GM12878 (cell line): ENCODE measurements around the gene RBM8A. TPM values are rescaled to one million over a fixed set of nuclear protein-coding genes. Genes with fewer than 3 reads are reported as not detected.

Source experiments
- ATAC-seq: fragments of 200-7000 bp; cut with Tn5 transposase; 3 replicates; pipeline ENCODE4 v1.9.1; 2020; ENCODE audit warnings: mild to moderate bottlenecking, moderate library complexity
- BruUV-seq: library from RNA; stranded (reverse); fragments of 400-500 nt; replicated peaks from 2 replicates; lab custom pipeline; 2021; lab: Mats Ljungman, UMichigan
- CTCF ChIA-PET: fragments of 300-600 bp; sonication (Branson Sonifier 250); formaldehyde crosslinking; extraction: SDS; loops from one replicate; lab custom pipeline; 2021; ENCODE audit warnings: inconsistent platforms; lab: Yijun Ruan, JAX
- POLR2A ChIA-PET: fragments of 350-600 bp; formaldehyde crosslinking; extraction: SDS; loops from one replicate; lab custom pipeline; 2021; ENCODE audit warnings: inconsistent platforms; lab: Charles Lee
- RAD21 ChIA-PET: fragments of 300-600 bp; sonication (Branson Sonifier 250); formaldehyde crosslinking; loops from one replicate; lab custom pipeline; 2023; ENCODE audit warnings: antibody characterized with exemption; ENCODE audit not compliant: unreplicated experiment; lab: Charles Lee
- SMC1A ChIA-PET: fragments of 300-600 bp; sonication (Branson Sonifier 250); formaldehyde crosslinking; loops from one replicate; lab custom pipeline; 2023; ENCODE audit not compliant: unreplicated experiment, uncharacterized antibody; lab: Charles Lee
- DNase-seq: peaks from one replicate; pipeline ENCODE4 v3.0.0-alpha.2; 2011; ENCODE audit warnings: low read depth, low spot score
- FAIRE-seq: peaks from 3 replicates; lab custom pipeline; 2011; peaks lifted over from hg19 to GRCh38; lab: Jason Lieb, UNC
- H2AFZ ChIP-seq: 2 replicates; pipeline ENCODE4 v1.6.0; 2011; ENCODE audit warnings: low read depth, low read length, control low read depth; ENCODE audit not compliant: control insufficient read depth
- H3K27ac ChIP-seq: 2 replicates; pipeline ENCODE4 v1.5.1; 2011; ENCODE audit warnings: control low read depth; ENCODE audit not compliant: control insufficient read depth, insufficient read depth
- H3K27me3 ChIP-seq, 2 experiments: replicated peaks in 1 of 2; 2 replicates each; pipeline versions ENCODE4 v1.6.0 to v1.6.1; 2011; ENCODE audit warnings: low read length in 1 of 2; ENCODE audit not compliant: control insufficient read depth in 2 of 2, insufficient read depth in 2 of 2
- H3K36me3 ChIP-seq, 2 experiments: 2 replicates each; pipeline ENCODE4 v1.5.1; 2011; ENCODE audit warnings: low read length in 1 of 2; ENCODE audit not compliant: control insufficient read depth in 2 of 2, insufficient read depth in 2 of 2
- H3K4me1 ChIP-seq: 2 replicates; pipeline ENCODE4 v1.6.1; 2011; ENCODE audit warnings: mild to moderate bottlenecking, low read length, moderate library complexity, mixed read lengths; ENCODE audit not compliant: control insufficient read depth, insufficient read depth
- H3K4me2 ChIP-seq: 2 replicates; pipeline ENCODE4 v1.6.0; 2011; ENCODE audit warnings: control low read depth; ENCODE audit not compliant: control insufficient read depth, insufficient read depth
- H3K4me3 ChIP-seq: fragments of 200-600 bp; sonication (generic); 2 replicates; pipeline ENCODE4 v1.5.1; 2016
- H3K79me2 ChIP-seq: 2 replicates; pipeline ENCODE4 v1.6.0; 2011; ENCODE audit warnings: low read length; ENCODE audit not compliant: control insufficient read depth, insufficient read depth
- H3K9ac ChIP-seq: 2 replicates; pipeline ENCODE4 v1.8.0; 2011; ENCODE audit warnings: low read length, control low read depth, mixed read lengths; ENCODE audit not compliant: control insufficient read depth, insufficient read depth
- H3K9me3 ChIP-seq: replicated peaks from 3 replicates; pipeline ENCODE4 v1.5.1; 2011; ENCODE audit warnings: mild to moderate bottlenecking, low read length; ENCODE audit not compliant: control insufficient read depth, insufficient read depth
- H4K20me1 ChIP-seq: 2 replicates; pipeline ENCODE4 v1.6.0; 2011; ENCODE audit not compliant: control insufficient read depth, insufficient read depth
- BCL3 ChIP-seq: IDR thresholded peaks from 2 replicates; pipeline ENCODE4 v1.6.1; 2011; ENCODE audit warnings: borderline replicate concordance, low read depth, mild to moderate bottlenecking, moderate library complexity, low read length; ENCODE audit not compliant: insufficient read depth, poor library complexity, severe bottlenecking
- BRCA1 ChIP-seq: IDR thresholded peaks from 2 replicates; pipeline ENCODE4 v1.6.1; 2011; ENCODE audit warnings: low read depth, low read length, improper control_type of control experiment
- CHD1 ChIP-seq: IDR thresholded peaks from 2 replicates; pipeline ENCODE4 v1.6.1; 2012; ENCODE audit warnings: low read depth, low read length, improper control_type of control experiment
- CHD4 ChIP-seq: fragments of 200-600 bp; sonication (generic); IDR thresholded peaks from 2 replicates; pipeline ENCODE4 v1.6.1; 2016; ENCODE audit warnings: mild to moderate bottlenecking
- HCFC1 ChIP-seq: fragments of 150-350 bp; IDR thresholded peaks from 2 replicates; pipeline ENCODE4 v1.6.1; 2014; ENCODE audit warnings: low read length
- MTA2 ChIP-seq: fragments of 450-650 bp; IDR thresholded peaks from 2 replicates; pipeline ENCODE4 v1.6.1; 2016; ENCODE audit warnings: low read depth, mild to moderate bottlenecking, moderate library complexity
- NBN ChIP-seq: fragments of 450-650 bp; IDR thresholded peaks from 2 replicates; pipeline ENCODE4 v1.6.1; 2016
- POLR2A ChIP-seq: IDR thresholded peaks from 2 replicates; pipeline ENCODE4 v1.6.1; 2011; ENCODE audit warnings: low read depth, mild to moderate bottlenecking, low read length
- TARDBP ChIP-seq: IDR thresholded peaks from 2 replicates; pipeline ENCODE4 v1.6.1; 2016; ENCODE audit warnings: borderline replicate concordance
- TCF7 ChIP-seq: IDR thresholded peaks from 2 replicates; pipeline ENCODE4 v1.6.1; 2014; ENCODE audit warnings: antibody characterized with exemption, borderline replicate concordance
- WRNIP1 ChIP-seq: IDR thresholded peaks from 2 replicates; pipeline ENCODE4 v1.6.1; 2011; ENCODE audit warnings: low read depth, low read length, improper control_type of control experiment, borderline replicate concordance
- YY1 ChIP-seq: IDR thresholded peaks from 2 replicates; pipeline ENCODE4 v1.6.1; 2011; ENCODE audit warnings: low read depth, mild to moderate bottlenecking, low read length
- ZNF687 ChIP-seq: fragments of 450-650 bp; IDR thresholded peaks from 2 replicates; pipeline ENCODE4 v1.6.1; 2017; ENCODE audit warnings: mild to moderate bottlenecking, moderate library complexity
- WGBS: methylation state at CpG from one replicate; pipeline ENCODE4 v1.1.6; 2016; ENCODE audit warnings: low lambda C conversion rate; ENCODE audit not compliant: insufficient replicate concordance, insufficient coverage; ENCODE audit errors: missing lambda C conversion rate; 5-methylcytosine and 5-hydroxymethylcytosine counted together
- in situ Hi-C: fragments of 300-500 bp; cut with MboI; formaldehyde crosslinking; loops from 9 replicates; pipeline ENCODE4 v1.14.3; 2018; ENCODE audit warnings: mixed read lengths
- intact Hi-C: fragments of 100-400 bp; cut with micrococcal nuclease; formaldehyde crosslinking; loops from one replicate; pipeline ENCODE4 v1.14.2; 2022; ENCODE audit not compliant: unreplicated experiment
- polyA plus RNA-seq, 11 experiments: library from polyadenylated mRNA; depleted of rRNA in 4 of 11; unstranded in 6 of 11; stranded (reverse) in 5 of 11; fragments of >200 nt; fragmentation: Nextera tagmentation in 4 of 11; fragmentation: Illumina TruSeq in 1 of 11; extraction: Ambion mirVana in 4 of 11; extraction: Trizol in 1 of 11; gene quantifications; 1 replicate in 1 of 11; 2 replicates in 10 of 11; pipeline versions ENCODE4 v1.2.1 to v1.2.3, GENCODE V29; 2011 to 2016; ENCODE audit warnings: inconsistent platforms in 2 of 11, missing spikeins in 2 of 11, low read depth in 1 of 11
- total RNA-seq, 4 experiments: library from RNA; depleted of rRNA in 3 of 4; stranded (reverse); fragments of >200 nt in 3 of 4; fragmentation: Illumina TruSeq in 1 of 4; extraction: Trizol in 1 of 4; gene quantifications; 2 replicates each; pipeline versions ENCODE4 v1.2.1 to v1.2.3, GENCODE V29; 2013 to 2021

RBM8A gene
- total and polyA plus RNA-seq, 10 of the 15 experiments (the other 5 are each of a cell fraction or from before 2014, with no cell fraction given): 110 to 1,248 (median 248) TPM

- RAD21 ChIA-PET: no interaction called here
- SMC1A ChIA-PET: interaction anchor here (3.6 kb wide), 1 partner anchor 21 kb away, joined by 9 read pairs; the partner anchor contains the start of gene LIX1L
- TF ChIP-seq CHD1 (no peak), MTA2 (no peak), TARDBP (no peak), WRNIP1 (no peak)
These were observed 10.2 kb upstream of the RBM8A start for GRCh38 chr1:145937436-145937835.

GRCh38 chr1:145936247-145936646 is 9.0 kb upstream of the RBM8A start:
- H3K36me3 ChIP-seq: peaks cover 0 to 7% of the 10 kb centered on the region in 2 experiments; a peak in 2 of 4 replicates
- ChIA-PET POLR2A (interaction anchor here (0.6 to 1.1 kb wide), 2 partner anchors 8 to 29 kb away, joined by 3 read pairs; partner anchors contain the start of gene POLR3GL), RAD21 (no interaction called here), SMC1A (interaction anchor here (1.2 to 3.6 kb wide), 2 partner anchors 22 to 31 kb away, joined by 3 to 9 read pairs; partner anchors contain the start of gene LIX1L), CTCF (no interaction called here)
- H3K79me2 ChIP-seq: no peaks in the 10 kb centered on the region
- ATAC-seq: no peak
- no peak for FAIRE-seq
- BruUV-seq: no TSS peak
- no peak overlapping the region for H3K9ac ChIP-seq
- no peaks in the 10 kb centered on the region for H3K9me3 ChIP-seq
- intact Hi-C loops (no loop called here), in situ Hi-C loops (no loop called here)
- DNase-seq: no peak
- H4K20me1 ChIP-seq: no peaks in the 10 kb centered on the region
- no peaks in the 10 kb centered on the region for H3K27me3 ChIP-seq
- no peak overlapping the region for H3K27ac ChIP-seq
- H3K4me3 ChIP-seq: no peak overlapping the region
- H3K4me1 ChIP-seq: no peaks in the 10 kb centered on the region
- no peak overlapping the region for H2AFZ ChIP-seq
- 98% methylated on average over 8 of the region's 8 CpGs for WGBS
- H3K4me2 ChIP-seq: no peak overlapping the region
- TF ChIP-seq POLR2A: no peak
- no peak for TF ChIP-seq NBN
- no peak for TF ChIP-seq HCFC1
- TF ChIP-seq BRCA1: no peak
- no peak for TF ChIP-seq CHD4
- no peak for TF ChIP-seq ZNF687
- no peak for TF ChIP-seq YY1
- no peak for TF ChIP-seq BCL3
- no peak for TF ChIP-seq TCF7

More at GRCh38 chr1:145937436-145937835, 10.2 kb upstream of the RBM8A start:
- Histone ChIP-seq H3K9me3 (no peaks in the 10 kb centered on the region), H3K36me3 (peaks cover 0 to 12% of the 10 kb centered on the region in 2 experiments; a peak in 3 of 4 replicates), H3K27ac (no peak overlapping the region), H3K4me1 (no peaks in the 10 kb centered on the region), H3K4me3 (no peak overlapping the region), H2AFZ (no peak overlapping the region), H3K79me2 (no peaks in the 10 kb centered on the region), H3K9ac (no peak overlapping the region), H3K4me2 (no peak overlapping the region), H4K20me1 (no peaks in the 10 kb centered on the region), H3K27me3 (no peaks in the 10 kb centered on the region)
- BruUV-seq: no TSS peak
- in situ Hi-C loops (no loop called here), intact Hi-C loops (no loop called here)
- ChIA-PET CTCF (interaction anchor here (1.2 kb wide), 1 partner anchor 10 kb away, joined by 5 read pairs; the partner anchor contains the start of gene RBM8A), POLR2A (interaction anchor here (0.6 kb wide), 1 partner anchor 9 kb away, joined by 8 read pairs; no protein-coding TSS in a partner anchor)
- FAIRE-seq: no peak
- DNase-seq: no peak
- WGBS: 100% methylated on average over 1 of the region's 1 CpG
- ATAC-seq: no peak
